ENCODE measurements around the gene KLK10. TPM values are rescaled to one million over a fixed set of nuclear protein-coding genes. Genes with fewer than 3 reads are reported as not detected.

The KLK10 gene, protein sequence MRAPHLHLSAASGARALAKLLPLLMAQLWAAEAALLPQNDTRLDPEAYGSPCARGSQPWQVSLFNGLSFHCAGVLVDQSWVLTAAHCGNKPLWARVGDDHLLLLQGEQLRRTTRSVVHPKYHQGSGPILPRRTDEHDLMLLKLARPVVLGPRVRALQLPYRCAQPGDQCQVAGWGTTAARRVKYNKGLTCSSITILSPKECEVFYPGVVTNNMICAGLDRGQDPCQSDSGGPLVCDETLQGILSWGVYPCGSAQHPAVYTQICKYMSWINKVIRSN
- total RNA-seq (2022; extraction: Qiagen RNA extraction): 0.17 to 0.65 TPM (median 0.30 TPM) in 5 replicates

DNA sequence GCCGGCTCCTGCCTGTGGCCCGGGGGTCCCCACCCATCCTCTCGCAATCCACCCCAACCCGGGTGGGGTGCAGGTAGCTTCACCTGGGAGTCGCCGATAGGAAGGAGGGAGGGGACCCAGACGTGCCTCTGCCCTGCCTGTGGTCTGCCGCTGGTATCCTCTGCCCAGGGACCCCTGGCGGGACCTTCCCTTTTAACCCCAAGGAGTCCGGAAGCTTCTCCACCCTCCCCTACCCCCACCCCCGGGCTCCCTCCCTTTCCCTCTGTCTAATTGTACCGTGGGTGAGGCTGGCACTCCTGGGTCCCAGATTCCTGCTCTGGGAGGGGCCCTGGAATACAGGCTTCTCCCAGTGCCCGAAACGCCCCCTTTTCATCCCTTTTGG, at the start of gene KLK10:
Gene KLK10, minus strand, starts transcription at position 166 of the 382 bp plus-strand sequence. CDS start 579 bp downstream, outside the sequence.

DNA sequence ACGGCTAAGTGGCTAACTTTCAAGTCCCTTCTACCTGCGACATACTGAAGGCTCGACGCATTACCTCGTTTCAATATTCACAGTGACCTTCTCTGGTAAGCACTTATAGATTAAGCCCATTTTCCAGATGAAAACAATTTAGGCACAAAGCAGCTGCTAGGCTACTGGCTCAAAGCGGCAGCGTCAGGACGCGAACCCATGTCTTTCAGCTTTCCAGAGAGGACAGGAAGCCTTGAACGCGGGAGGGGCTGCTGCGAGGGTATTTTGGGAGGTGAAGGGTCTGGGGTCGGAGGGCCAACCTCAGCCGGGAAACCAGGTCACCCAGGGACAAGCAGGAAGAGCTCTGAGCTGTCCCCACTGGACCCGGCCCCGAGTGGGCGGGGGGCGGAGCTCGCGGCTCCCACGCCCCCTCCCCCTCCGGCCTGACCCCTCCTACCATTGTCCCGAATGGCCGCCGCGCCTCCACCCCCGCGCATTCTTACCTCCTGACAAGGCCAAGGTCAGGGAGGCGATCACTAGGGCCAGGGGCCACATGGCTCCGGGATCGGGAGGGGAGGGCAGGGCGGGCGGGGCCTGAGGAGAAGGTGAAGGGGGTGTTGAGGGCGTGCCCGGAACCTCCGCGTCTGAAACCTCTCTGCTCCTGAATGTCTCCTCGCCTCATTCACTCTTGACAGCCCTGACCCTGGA, 45.2 kb upstream of the KLK10 start, which contains the start of gene KLK13:
Gene KLK13, minus strand, starts transcription at position 559 of the 687 bp plus-strand sequence. Its CDS starts 25 bp downstream, at position 534.

DNA sequence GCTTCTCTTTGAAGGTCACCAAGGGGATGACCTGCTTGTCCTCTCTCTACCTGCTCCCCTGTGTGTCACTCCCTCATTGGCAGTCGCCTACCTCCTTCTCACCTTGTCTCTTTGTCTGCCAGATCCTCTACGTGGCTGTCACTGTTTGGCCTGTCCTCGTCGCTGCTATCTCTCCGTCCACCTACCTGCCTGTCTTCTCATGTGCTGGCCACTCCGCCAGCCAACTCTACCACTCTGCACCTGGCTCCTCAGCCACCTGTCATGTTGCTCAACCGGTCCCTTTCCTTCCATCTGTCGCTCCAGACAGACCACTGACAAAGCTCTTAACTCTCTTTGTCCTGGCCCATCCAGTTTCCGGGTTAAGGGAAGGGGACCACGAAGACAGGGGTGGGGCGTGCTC, 15.2 kb upstream of the KLK10 start, which contains the start of gene KLK12:
Gene KLK12, minus strand, starts transcription at position 299 of the 400 bp plus-strand sequence. CDS start 381 bp downstream, outside the sequence.

DNA sequence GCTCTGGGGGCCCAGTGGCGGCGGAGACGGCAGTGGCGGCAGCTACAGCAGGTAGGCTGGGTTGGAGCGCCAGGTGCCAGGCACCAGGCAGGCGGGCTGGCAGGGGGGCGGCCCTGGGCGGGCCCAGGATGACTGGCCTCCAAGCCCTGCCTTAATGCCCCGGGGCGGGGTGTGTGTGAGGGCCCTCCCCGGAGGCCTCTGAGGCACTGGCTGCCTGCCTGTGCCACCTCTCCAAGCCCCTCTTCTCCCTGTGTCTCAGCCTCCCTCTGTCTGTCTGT, 7.0 kb upstream of the KLK10 start, which contains the start of gene KLK11:
Gene KLK11, minus strand, starts transcription at position 63 of the 278 bp plus-strand sequence. CDS start 985 bp downstream, outside the sequence.

DNA sequence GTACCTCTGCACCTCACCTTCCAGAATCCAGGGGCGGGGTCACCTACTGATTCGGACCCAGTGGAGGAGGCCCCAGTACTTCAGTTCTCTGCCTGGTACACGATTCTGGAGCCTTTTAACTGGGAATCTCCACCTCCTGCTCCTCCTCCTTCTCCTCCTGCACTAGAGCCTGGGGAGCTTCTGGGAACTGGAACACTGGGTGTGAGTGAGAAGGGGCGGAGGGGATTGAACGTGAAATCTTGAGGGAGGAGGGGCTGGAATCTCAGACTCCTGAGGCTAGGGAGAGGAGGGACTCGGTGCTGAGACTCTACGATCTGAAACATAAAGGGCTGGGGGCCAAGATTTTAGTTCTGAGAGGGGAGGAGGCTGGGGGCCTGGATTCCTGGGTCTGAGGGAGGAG, 18.0 kb downstream of the KLK10 start, which contains the start of gene KLK8:
Gene KLK8, minus strand, starts transcription at position 90 of the 400 bp plus-strand sequence. CDS start 437 bp downstream, outside the sequence.

DNA sequence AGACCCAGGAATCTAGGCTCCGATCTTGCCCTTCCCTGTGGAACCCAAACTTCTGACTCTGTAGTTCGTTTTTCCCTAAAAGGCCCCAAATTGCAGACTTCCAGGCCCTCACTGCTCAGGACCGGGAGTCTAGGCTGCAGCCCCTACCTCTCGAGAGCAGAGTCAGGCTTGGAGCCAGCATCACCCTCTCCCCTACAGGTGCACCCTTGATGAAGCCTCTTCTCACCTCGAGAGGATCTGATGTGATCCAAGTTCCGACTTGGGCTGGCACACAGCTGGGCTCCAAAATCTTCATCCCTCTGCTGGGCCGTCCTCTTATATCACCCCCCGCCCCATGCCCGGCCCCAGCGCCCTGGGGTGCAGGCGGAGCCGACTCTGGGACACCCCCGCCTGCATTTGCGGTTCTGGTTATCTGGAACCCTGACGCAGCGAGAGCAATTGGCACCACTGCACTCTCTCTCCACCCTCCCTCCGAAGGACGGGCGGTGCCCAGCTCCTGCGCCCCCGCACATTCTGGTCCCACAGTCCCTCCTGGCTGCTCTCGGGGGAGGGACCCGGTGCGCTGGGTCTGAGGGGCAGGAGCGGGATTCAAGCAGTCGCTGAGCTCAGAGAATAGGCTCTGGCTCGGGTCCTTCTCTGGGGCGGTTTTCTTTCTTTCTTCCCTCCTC, 35.8 kb downstream of the KLK10 start, which contains the start of gene KLK7:
Gene KLK7, minus strand, starts transcription at position 293 of the 668 bp plus-strand sequence. CDS start 1,518 bp downstream, outside the sequence.

DNA sequence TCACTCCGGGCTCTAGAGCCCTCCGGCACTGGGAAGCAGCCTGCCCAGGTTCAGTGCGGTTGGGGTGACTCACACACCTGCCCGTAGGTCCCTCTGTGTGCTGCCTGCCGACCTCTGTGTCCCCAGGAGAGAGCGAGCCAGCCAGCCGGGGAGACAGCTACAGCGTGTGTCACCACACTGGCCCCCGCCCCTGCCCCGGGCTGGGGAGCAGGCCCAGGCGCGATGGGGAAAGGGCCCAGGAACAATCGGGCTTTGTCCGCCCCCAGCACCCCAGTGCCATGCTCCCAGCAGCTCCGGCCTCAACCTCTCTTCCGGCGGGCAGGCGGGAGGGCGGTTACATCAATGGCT, 50.1 kb downstream of the KLK10 start, which contains the start of gene KLK6:
Gene KLK6, minus strand, starts transcription at position 179 of the 348 bp plus-strand sequence. CDS start 1,487 bp downstream, outside the sequence.

Other genes with a start within 250 kb of the KLK10 start
- not detected in 5 replicates for gene GPR32, start 249.2 kb downstream of the KLK10 start, total RNA-seq (2022; extraction: Qiagen RNA extraction)
- not detected in 5 replicates for gene ACP4, start 229.3 kb downstream of the KLK10 start, total RNA-seq (2022; extraction: Qiagen RNA extraction)
- 0.09 to 0.29 TPM (median 0.20 TPM) in 5 replicates for gene KLK1, start 195.9 kb downstream of the KLK10 start, total RNA-seq (2022; extraction: Qiagen RNA extraction)
- gene KLK15, start 186.1 kb downstream of the KLK10 start, total RNA-seq (2022; extraction: Qiagen RNA extraction): not detected in 5 replicates
- gene KLK3, start 164.8 kb downstream of the KLK10 start, total RNA-seq (2022; extraction: Qiagen RNA extraction): not detected in 5 replicates
- 0.06 to 0.27 TPM (median 0.13 TPM) in 5 replicates for gene KLK2, start 146.3 kb downstream of the KLK10 start, total RNA-seq (2022; extraction: Qiagen RNA extraction)
- 0.14 to 0.17 TPM (median 0.16 TPM) in 3 of 5 replicates, not detected in the others for gene KLK4, start 108.3 kb downstream of the KLK10 start, total RNA-seq (2022; extraction: Qiagen RNA extraction)
- 0.09 TPM in 1 of 5 replicates, not detected in the others for gene KLK5, start 66.7 kb downstream of the KLK10 start, total RNA-seq (2022; extraction: Qiagen RNA extraction)
- gene KLK6, start 50.1 kb downstream of the KLK10 start, total RNA-seq (2022; extraction: Qiagen RNA extraction): 0.15 to 0.54 TPM (median 0.22 TPM) in 5 replicates
- 0.09 to 0.17 TPM in 2 of 5 replicates, not detected in the others for gene KLK7, start 35.8 kb downstream of the KLK10 start, total RNA-seq (2022; extraction: Qiagen RNA extraction)
- gene KLK8, start 18.1 kb downstream of the KLK10 start, total RNA-seq (2022; extraction: Qiagen RNA extraction): not detected in 5 replicates
- not detected in 5 replicates for gene KLK11, start 6.9 kb upstream of the KLK10 start, total RNA-seq (2022; extraction: Qiagen RNA extraction)
- gene KLK12, start 15.3 kb upstream of the KLK10 start, total RNA-seq (2022; extraction: Qiagen RNA extraction): not detected in 5 replicates
- gene KLK13, start 45.4 kb upstream of the KLK10 start, total RNA-seq (2022; extraction: Qiagen RNA extraction): 0.06 to 0.20 TPM (median 0.15 TPM) in 5 replicates
- gene KLK14, start 63.2 kb upstream of the KLK10 start, total RNA-seq (2022; extraction: Qiagen RNA extraction): 0.17 to 0.61 TPM (median 0.33 TPM) in 5 replicates
- 4.6 to 17.1 TPM (median 13.6 TPM) in 5 replicates for gene CTU1, start 88.7 kb upstream of the KLK10 start, total RNA-seq (2022; extraction: Qiagen RNA extraction)
- gene SIGLEC9, start 105.2 kb upstream of the KLK10 start, total RNA-seq (2022; extraction: Qiagen RNA extraction): 0.06 TPM in 2 of 5 replicates, not detected in the others
- not detected in 5 replicates for gene SIGLEC7, start 122.6 kb upstream of the KLK10 start, total RNA-seq (2022; extraction: Qiagen RNA extraction)
- gene CD33, start 205.4 kb upstream of the KLK10 start, total RNA-seq (2022; extraction: Qiagen RNA extraction): 0.08 to 0.10 TPM (median 0.09 TPM) in 4 of 5 replicates, not detected in the other
- gene SIGLECL1, start 231.4 kb upstream of the KLK10 start, total RNA-seq (2022; extraction: Qiagen RNA extraction): not detected in 5 replicates

Measured in A549 treated with AZD2906 at 1 μM for 4 hours (cell line).